Endothelial cell of umbilical vein (primary cell): ENCODE results near the gene TMEM181. TPM values are rescaled to one million over a fixed set of nuclear protein-coding genes. Genes with fewer than 3 reads are reported as not detected.

Experiments
- BruUV-seq: library from RNA; stranded (reverse); fragments of 400-500 nt; replicated peaks from 2 replicates; lab custom pipeline; 2021; lab: Mats Ljungman, UMichigan
- CTCF ChIA-PET: fragments of 300-600, 350-600 bp; sonication (Branson Sonifier 250); formaldehyde crosslinking; loops from one replicate; lab custom pipeline; 2021; ENCODE audit warnings: antibody characterized with exemption, inconsistent platforms; lab: Charles Lee
- POLR2A ChIA-PET: fragments of 300-600, 350-600 bp; sonication (Branson Sonifier 250); formaldehyde crosslinking; loops from one replicate; lab custom pipeline; 2021; ENCODE audit warnings: antibody characterized with exemption, inconsistent platforms; lab: Charles Lee
- DNase-seq: peaks from one replicate; pipeline ENCODE4 v3.0.0-alpha.2; 2011; ENCODE audit warnings: low read depth, low spot score
- FAIRE-seq: peaks from 2 replicates; lab custom pipeline; 2011; peaks lifted over from hg19 to GRCh38; lab: Jason Lieb, UNC
- H2AFZ ChIP-seq: 2 replicates; pipeline ENCODE4 v1.6.0; 2012; ENCODE audit warnings: low read depth, low read length, control low read depth, inconsistent platforms
- H3K27ac ChIP-seq: 2 replicates; pipeline ENCODE4 v1.5.1; 2011; ENCODE audit warnings: low read depth, mild to moderate bottlenecking, control low read depth, low read length, moderate library complexity; ENCODE audit not compliant: insufficient read depth
- H3K27me3 ChIP-seq, 2 experiments: 2 replicates each; pipeline versions ENCODE4 v1.6.0 to v1.6.1; 2011; ENCODE audit warnings: low read length in 2 of 2, mixed read lengths in 1 of 2; ENCODE audit not compliant: control insufficient read depth in 2 of 2, insufficient read depth in 2 of 2
- H3K36me3 ChIP-seq, 2 experiments: 2 replicates in 1 of 2; 3 replicates in 1 of 2; pipeline ENCODE4 v1.5.1; 2011; ENCODE audit warnings: low read length in 2 of 2, mild to moderate bottlenecking in 1 of 2, moderate library complexity in 1 of 2; ENCODE audit not compliant: control insufficient read depth in 2 of 2, insufficient read depth in 2 of 2; ENCODE audit errors: extremely low read depth in 1 of 2
- H3K4me1 ChIP-seq: 3 replicates; pipeline ENCODE4 v1.5.1; 2011; ENCODE audit warnings: mild to moderate bottlenecking, low read length; ENCODE audit not compliant: control insufficient read depth, insufficient read depth; ENCODE audit errors: extremely low read depth
- H3K4me2 ChIP-seq: 2 replicates; pipeline ENCODE4 v1.6.1; 2011; ENCODE audit warnings: low read length, control low read depth, mixed read lengths; ENCODE audit not compliant: insufficient read depth
- H3K4me3 ChIP-seq, 3 experiments: fragments of 200-600 bp in 1 of 3; sonication (generic), shearing (Covaris generic) in 1 of 3; replicated peaks in 1 of 3; 2 replicates each; pipeline ENCODE4 v1.5.1; 2011 to 2016; ENCODE audit warnings: control low read depth in 3 of 3, low read length in 3 of 3, mild to moderate bottlenecking in 2 of 3, inconsistent platforms in 1 of 3, low read depth in 1 of 3, moderate library complexity in 1 of 3; ENCODE audit not compliant: insufficient read depth in 1 of 3
- H3K79me2 ChIP-seq: 2 replicates; pipeline ENCODE4 v1.6.0; 2012; ENCODE audit warnings: low read length, inconsistent platforms; ENCODE audit not compliant: control insufficient read depth, insufficient read depth
- H3K9ac ChIP-seq: replicated peaks from 2 replicates; pipeline ENCODE3; 2011; ENCODE audit warnings: low read length, control low read depth; ENCODE audit not compliant: insufficient read depth; ENCODE audit errors: extremely low read depth
- H3K9me1 ChIP-seq: replicated peaks from 3 replicates; pipeline ENCODE4 v1.6.0; 2011; ENCODE audit warnings: mild to moderate bottlenecking, low read length; ENCODE audit not compliant: control insufficient read depth, insufficient read depth; ENCODE audit errors: extremely low read depth
- H3K9me3 ChIP-seq: replicated peaks from 2 replicates; pipeline ENCODE4 v1.5.1; 2012; ENCODE audit warnings: low read length, inconsistent platforms; ENCODE audit not compliant: control insufficient read depth, insufficient read depth
- H4K20me1 ChIP-seq: replicated peaks from 2 replicates; pipeline ENCODE3; 2011; ENCODE audit warnings: mild to moderate bottlenecking, low read length; ENCODE audit not compliant: control insufficient read depth, insufficient read depth; ENCODE audit errors: extremely low read depth
- CTCF ChIP-seq, 2 donors: IDR thresholded peaks; 1 replicate in 1 of 2; 2 replicates in 1 of 2; pipeline ENCODE4 v1.5.1; 2011; ENCODE audit warnings: low read length in 2 of 2, mild to moderate bottlenecking in 2 of 2, moderate library complexity in 2 of 2, control low read depth in 1 of 2, inconsistent platforms in 1 of 2, low read depth in 1 of 2; ENCODE audit not compliant: insufficient read depth in 1 of 2; ENCODE audit errors: extremely low read depth in 1 of 2
- EZH2 ChIP-seq: IDR thresholded peaks from 2 replicates; pipeline ENCODE4 v1.6.1; 2012; ENCODE audit warnings: borderline replicate concordance, low read depth, mild to moderate bottlenecking, moderate library complexity, low read length, inconsistent platforms; ENCODE audit not compliant: severe bottlenecking
- FOS ChIP-seq: IDR thresholded peaks from 2 replicates; pipeline ENCODE4 v1.6.1; 2011; ENCODE audit warnings: mild to moderate bottlenecking, low read length, moderate library complexity, borderline replicate concordance; ENCODE audit not compliant: insufficient read depth
- GATA2 ChIP-seq: IDR thresholded peaks from 2 replicates; pipeline ENCODE4 v1.7.0; 2011; ENCODE audit warnings: low read depth, mild to moderate bottlenecking, moderate library complexity, mixed read lengths, low read length; ENCODE audit not compliant: insufficient read length, insufficient read depth
- JUN ChIP-seq: IDR thresholded peaks from 2 replicates; pipeline ENCODE4 v1.6.1; 2011; ENCODE audit warnings: borderline replicate concordance, low read depth; ENCODE audit not compliant: insufficient read length, insufficient read depth
- MAX ChIP-seq: IDR thresholded peaks from 2 replicates; pipeline ENCODE4 v1.6.1; 2011; ENCODE audit not compliant: insufficient read depth, insufficient read length
- MYC ChIP-seq: IDR thresholded peaks from one replicate; pipeline ENCODE4 v1.6.1; 2011; ENCODE audit warnings: mild to moderate bottlenecking, low read depth, low read length
- POLR2A ChIP-seq: IDR thresholded peaks from 2 replicates; pipeline ENCODE4 v1.6.1; 2012; ENCODE audit warnings: low read depth, mild to moderate bottlenecking, control low read depth, low read length
- POLR2AphosphoS5 ChIP-seq: IDR thresholded peaks from 2 replicates; pipeline ENCODE4 v1.6.1; 2012; ENCODE audit warnings: low read depth, mild to moderate bottlenecking, control low read depth, low read length, moderate library complexity; ENCODE audit not compliant: insufficient read depth
- dilution Hi-C: fragments of 300-500 bp; cut with MboI; formaldehyde crosslinking; loops from one replicate; pipeline ENCODE4 v1.15.0; 2019; ENCODE audit warnings: low sequenced_read_pairs; ENCODE audit not compliant: extremely low pct_ligation_motif_present
- intact Hi-C: fragments of 100-400 bp; cut with micrococcal nuclease; formaldehyde crosslinking; loops from one replicate; pipeline ENCODE4 v1.10.0; 2022
- polyA plus RNA-seq, 4 experiments: library from polyadenylated mRNA; depleted of rRNA in 3 of 4; stranded (reverse) in 3 of 4; unstranded in 1 of 4; fragments of >200 nt; gene quantifications; 2 replicates each; pipeline versions ENCODE4 v1.2.1 to v1.2.3, GENCODE V29; 2011 to 2012; ENCODE audit warnings: missing spikeins in 1 of 4
- total RNA-seq: library from RNA; stranded (reverse); gene quantifications from 2 replicates; pipeline ENCODE4 v1.2.3, GENCODE V29; 2021

TMEM181 gene
- total and polyA plus RNA-seq, 2 donors (not counting 3 experiments of a cell fraction or from before 2014, with no cell fraction given): 21.7 to 33.5 TPM

- Histone ChIP-seq H2AFZ (no peak overlapping the region), H3K9me1 (no peaks in the 10 kb centered on the region), H3K9ac (no peak overlapping the region), H3K4me3 (no peak overlapping the region), H3K9me3 (no peaks in the 10 kb centered on the region), H3K27ac (no peak overlapping the region), H3K79me2 (no peaks in the 10 kb centered on the region), H3K4me1 (peaks cover 3% of the 10 kb centered on the region), H4K20me1 (no peaks in the 10 kb centered on the region), H3K36me3 (no peaks in the 10 kb centered on the region), H3K4me2 (no peak overlapping the region), H3K27me3 (peaks cover 0 to 2% of the 10 kb centered on the region in 2 experiments)
- no peak for DNase-seq
- dilution Hi-C loops (no loop called here), intact Hi-C loops (no loop called here)
- no TSS peak for BruUV-seq
- TF ChIP-seq JUN: no peak
- ChIA-PET POLR2A (no interaction called here), CTCF (interaction anchor here (1.2 kb wide), 1 partner anchor 470 kb away, joined by 3 read pairs; no protein-coding TSS in a partner anchor)
- FAIRE-seq: no peak
Measured at GRCh38 chr6:158684311-158684710, 124.4 kb downstream of the TMEM181 start.

- intact Hi-C loops: no loop called here
- peaks cover 0 to 2% of the 10 kb centered on the region in 2 experiments for H3K27me3 ChIP-seq
- no peaks in the 10 kb centered on the region for H3K79me2 ChIP-seq
- H3K9me3 ChIP-seq: no peaks in the 10 kb centered on the region
- dilution Hi-C loops: no loop called here
- H4K20me1 ChIP-seq: no peaks in the 10 kb centered on the region
- CTCF ChIA-PET: interaction anchor here (1.2 kb wide), 2 partner anchors 464 to 471 kb away, joined by 3 to 6 read pairs; no protein-coding TSS in a partner anchor
- TF ChIP-seq GATA2 (no peak), MYC (no peak), CTCF (IDR thresholded peaks at IDR 0.05; ENCODE audit: extremely low read depth in 1 of 2, insufficient read depth in 1 of 2, low read depth in 1 of 2, low read length in 2 of 2) (no peak), MAX (no peak), POLR2A (no peak), FOS (no peak), POLR2AphosphoS5 (no peak), EZH2 (no peak), JUN (no peak)
- H3K9ac ChIP-seq: no peak overlapping the region
- H3K9me1 ChIP-seq: no peaks in the 10 kb centered on the region
- peaks cover 3% of the 10 kb centered on the region for H3K4me1 ChIP-seq
- H3K4me3 ChIP-seq: no peak overlapping the region
- POLR2A ChIA-PET: no interaction called here
- H3K36me3 ChIP-seq: no peaks in the 10 kb centered on the region
- no TSS peak for BruUV-seq
- no peak overlapping the region for H3K4me2 ChIP-seq
- H2AFZ ChIP-seq: no peak overlapping the region
- FAIRE-seq (no peak), DNase-seq (no peak)
- H3K27ac ChIP-seq: no peak overlapping the region
Measured at GRCh38 chr6:158684745-158685324, 124.9 kb downstream of the TMEM181 start.
